ENCODE measurements around the gene SPTA1. TPM values are rescaled to one million over a fixed set of nuclear protein-coding genes. Genes with fewer than 3 reads are reported as not detected.

SPTA1 gene
- total RNA-seq, 2 experiments from 2014 or later, result not detected

- DNase-seq (no peak), ATAC-seq (ENCODE audit: low read depth) (no peak)
- H3K4me3 Mint-ChIP-seq, result no peak overlapping the region
- H3K4me1 Mint-ChIP-seq, result no peaks in the 10 kb centered on the region
- H3K36me3 Mint-ChIP-seq, result no peaks in the 10 kb centered on the region
- POLR2A ChIA-PET, result no interaction called here
- H3K27me3 Mint-ChIP-seq, result peaks cover 2% of the 10 kb centered on the region
- H3K9me3 Mint-ChIP-seq, result no peaks in the 10 kb centered on the region
- H3K27ac Mint-ChIP-seq, result no peak overlapping the region
Measured at GRCh38 chr1:158583962-158584361, 102.6 kb downstream of the SPTA1 start.

GRCh38 chr1:158579733-158580132 lies 106.8 kb downstream of the SPTA1 start, which contains the start of gene OR10X1:
TSS of gene OR10X1 (minus strand) at chr1:158579899. CDS start at chr1:158579899, 0 bp downstream.
- POLR2A ChIA-PET, result no interaction called here
- no peaks in the 10 kb centered on the region for H3K36me3 Mint-ChIP-seq
- DNase-seq (no peak), ATAC-seq (ENCODE audit: low read depth) (no peak)
- H3K27me3 Mint-ChIP-seq, result peaks cover 3% of the 10 kb centered on the region
- H3K4me1 Mint-ChIP-seq, result no peaks in the 10 kb centered on the region
- H3K27ac Mint-ChIP-seq, result no peak within 1 kb of the TSS
- no peak within 1 kb of the TSS for H3K4me3 Mint-ChIP-seq
- H3K9me3 Mint-ChIP-seq, result no peaks in the 10 kb centered on the region

- ATAC-seq (ENCODE audit: low read depth), result no peak
- POLR2A ChIA-PET, result no interaction called here
Measured at GRCh38 chr1:158577561-158577960, 109.0 kb downstream of the SPTA1 start.

GRCh38 chr1:158572226-158572625 lies 114.3 kb downstream of the SPTA1 start:
- Mint-ChIP-seq H3K36me3 (no peaks in the 10 kb centered on the region), H3K4me1 (no peaks in the 10 kb centered on the region), H3K27ac (no peak overlapping the region), H3K9me3 (no peaks in the 10 kb centered on the region), H3K27me3 (peaks cover 14% of the 10 kb centered on the region), H3K4me3 (no peak overlapping the region)
- DNase-seq (no peak), ATAC-seq (ENCODE audit: low read depth) (no peak)
- POLR2A ChIA-PET, result no interaction called here

More at GRCh38 chr1:158577561-158577960, 109.0 kb downstream of the SPTA1 start:
- peaks cover 11% of the 10 kb centered on the region for H3K27me3 Mint-ChIP-seq
- H3K4me3 Mint-ChIP-seq, result no peak overlapping the region
- H3K9me3 Mint-ChIP-seq, result no peaks in the 10 kb centered on the region
- no peak overlapping the region for H3K27ac Mint-ChIP-seq
- no peaks in the 10 kb centered on the region for H3K4me1 Mint-ChIP-seq
- no peaks in the 10 kb centered on the region for H3K36me3 Mint-ChIP-seq
- no peak for DNase-seq

- H3K27ac Mint-ChIP-seq, result no peak within 1 kb of the TSS
- no peaks in the 10 kb centered on the region for H3K9me3 Mint-ChIP-seq
- H3K4me3 Mint-ChIP-seq, result no peak within 1 kb of the TSS
- POLR2A ChIA-PET, result no interaction called here
- no peaks in the 10 kb centered on the region for H3K36me3 Mint-ChIP-seq
- H3K27me3 Mint-ChIP-seq, result peaks cover 14% of the 10 kb centered on the region
- no peaks in the 10 kb centered on the region for H3K4me1 Mint-ChIP-seq
- no peak for ATAC-seq (ENCODE audit: low read depth)
- DNase-seq, result no peak
Measured at GRCh38 chr1:158570480-158570879, 116.0 kb downstream of the SPTA1 start, which contains the start of gene OR6P1. TSS of gene OR6P1 (minus strand) at chr1:158570580. CDS start at chr1:158563604, 6,976 bp downstream.

- H3K27me3 Mint-ChIP-seq, result peaks cover 2% of the 10 kb centered on the region
- H3K27ac Mint-ChIP-seq, result no peak overlapping the region
- POLR2A ChIA-PET, result no interaction called here
- DNase-seq, result no peak
- H3K36me3 Mint-ChIP-seq, result no peaks in the 10 kb centered on the region
- no peak overlapping the region for H3K4me3 Mint-ChIP-seq
- no peaks in the 10 kb centered on the region for H3K9me3 Mint-ChIP-seq
- no peaks in the 10 kb centered on the region for H3K4me1 Mint-ChIP-seq
- ATAC-seq (ENCODE audit: low read depth), result no peak
Measured at GRCh38 chr1:158564608-158565007, 121.9 kb downstream of the SPTA1 start.

GRCh38 chr1:158563853-158564252 lies 122.7 kb downstream of the SPTA1 start:
- Mint-ChIP-seq H3K27me3 (peaks cover 2% of the 10 kb centered on the region), H3K36me3 (no peaks in the 10 kb centered on the region), H3K4me3 (no peak overlapping the region), H3K9me3 (no peaks in the 10 kb centered on the region), H3K27ac (no peak overlapping the region), H3K4me1 (no peaks in the 10 kb centered on the region)
- no peak for DNase-seq
- POLR2A ChIA-PET, result no interaction called here
- no peak for ATAC-seq (ENCODE audit: low read depth)

Other genes with a start within 250 kb of the SPTA1 start
- not detected for gene OR10K1, start 224.9 kb downstream of the SPTA1 start, total RNA-seq
- not detected for gene OR10R2, start 214.5 kb downstream of the SPTA1 start, total RNA-seq
- gene OR6Y1, start 132.3 kb downstream of the SPTA1 start, total RNA-seq, result not detected
- gene OR6P1, start 116.1 kb downstream of the SPTA1 start, total RNA-seq, result not detected
- not detected for gene OR10X1, start 106.8 kb downstream of the SPTA1 start, total RNA-seq
- not detected for gene OR10Z1, start 81.4 kb downstream of the SPTA1 start, total RNA-seq
- gene OR6K2, start 13.9 kb upstream of the SPTA1 start, total RNA-seq, result not detected
- gene OR6K3, start 34.0 kb upstream of the SPTA1 start, total RNA-seq, result not detected
- gene OR6K6, start 68.0 kb upstream of the SPTA1 start, total RNA-seq, result not detected
- gene OR6N1, start 85.5 kb upstream of the SPTA1 start, total RNA-seq, result not detected
- gene OR6N2, start 94.5 kb upstream of the SPTA1 start, total RNA-seq, result not detected
- gene MNDA, start 144.6 kb upstream of the SPTA1 start, total RNA-seq, result under 1 TPM; 0.31 to 0.47 TPM
- 10 to 100 TPM; 44.6 to 45.2 TPM for gene PYHIN1, start 244.8 kb upstream of the SPTA1 start, total RNA-seq

Data from activated naive CD8-positive, alpha-beta T cell treated with anti-CD3 and anti-CD28 coated beads, Interleukin-2, amount 10 ng/mL, durations not matched to agents 7 days and 5 days (primary cell).